ENCODE measurements around the gene GALNT10. TPM values are rescaled to one million over a fixed set of nuclear protein-coding genes. Genes with fewer than 3 reads are reported as not detected.

GALNT10 gene, protein sequence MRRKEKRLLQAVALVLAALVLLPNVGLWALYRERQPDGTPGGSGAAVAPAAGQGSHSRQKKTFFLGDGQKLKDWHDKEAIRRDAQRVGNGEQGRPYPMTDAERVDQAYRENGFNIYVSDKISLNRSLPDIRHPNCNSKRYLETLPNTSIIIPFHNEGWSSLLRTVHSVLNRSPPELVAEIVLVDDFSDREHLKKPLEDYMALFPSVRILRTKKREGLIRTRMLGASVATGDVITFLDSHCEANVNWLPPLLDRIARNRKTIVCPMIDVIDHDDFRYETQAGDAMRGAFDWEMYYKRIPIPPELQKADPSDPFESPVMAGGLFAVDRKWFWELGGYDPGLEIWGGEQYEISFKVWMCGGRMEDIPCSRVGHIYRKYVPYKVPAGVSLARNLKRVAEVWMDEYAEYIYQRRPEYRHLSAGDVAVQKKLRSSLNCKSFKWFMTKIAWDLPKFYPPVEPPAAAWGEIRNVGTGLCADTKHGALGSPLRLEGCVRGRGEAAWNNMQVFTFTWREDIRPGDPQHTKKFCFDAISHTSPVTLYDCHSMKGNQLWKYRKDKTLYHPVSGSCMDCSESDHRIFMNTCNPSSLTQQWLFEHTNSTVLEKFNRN
- 93.8 TPM for total RNA-seq
- long read RNA-seq, full-length matches to known transcripts = 18 of 65 reads
- long read RNA-seq, partial matches to known transcripts = 11 of 65 reads
- long read RNA-seq, other reads (novel, unspliced or antisense) = 36 of 65 reads

DNA sequence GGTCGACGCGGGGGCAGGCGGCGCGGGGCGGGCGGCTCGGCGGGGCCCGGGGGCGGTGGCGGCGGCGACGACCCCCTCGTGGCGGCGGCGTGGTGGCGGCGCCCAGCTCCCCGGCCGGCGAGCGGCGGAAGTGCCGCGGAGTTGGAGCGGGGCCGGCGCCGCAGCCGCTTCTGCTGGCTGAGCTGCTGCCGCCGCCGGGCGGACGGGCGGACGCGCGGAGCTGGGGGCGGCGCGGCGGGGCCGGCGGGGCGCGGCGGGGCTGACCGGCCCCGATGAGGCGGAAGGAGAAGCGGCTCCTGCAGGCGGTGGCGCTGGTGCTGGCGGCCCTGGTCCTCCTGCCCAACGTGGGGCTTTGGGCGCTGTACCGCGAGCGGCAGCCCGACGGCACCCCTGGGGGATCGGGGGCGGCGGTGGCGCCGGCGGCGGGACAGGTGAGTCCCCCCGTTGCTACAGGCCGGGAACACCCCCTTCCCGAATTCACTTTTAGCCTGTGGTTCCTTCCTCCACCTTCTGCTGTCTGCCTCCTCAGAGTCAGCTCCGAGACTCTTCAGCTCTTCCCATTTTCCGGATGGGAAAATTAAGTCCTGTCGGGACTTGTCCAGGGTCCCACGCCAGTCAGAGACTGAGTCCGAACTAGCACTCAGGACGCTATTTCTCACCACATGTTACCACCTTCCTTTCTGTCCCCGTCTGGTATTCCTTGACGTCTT lies at the start of gene GALNT10:
GALNT10 (plus strand) TSS at position 139 of the 710 bp plus-strand sequence; CDS start at position 273, 134 bp downstream.
- H3K9me3 ChIP-seq = no peaks in the 10 kb centered on the region
- DNase-seq (peak; percentile 89), ATAC-seq (peak; percentile 75)
- H3K27ac ChIP-seq = peak within 1 kb of the TSS; percentile 83
- peak within 1 kb of the TSS; percentile 90 for H3K4me3 ChIP-seq
- intact Hi-C loops (cut with DNase I) = no loop called here
- peaks cover 28% of the 10 kb centered on the region for H3K4me1 ChIP-seq
- TF ChIP-seq, protein P1, sequence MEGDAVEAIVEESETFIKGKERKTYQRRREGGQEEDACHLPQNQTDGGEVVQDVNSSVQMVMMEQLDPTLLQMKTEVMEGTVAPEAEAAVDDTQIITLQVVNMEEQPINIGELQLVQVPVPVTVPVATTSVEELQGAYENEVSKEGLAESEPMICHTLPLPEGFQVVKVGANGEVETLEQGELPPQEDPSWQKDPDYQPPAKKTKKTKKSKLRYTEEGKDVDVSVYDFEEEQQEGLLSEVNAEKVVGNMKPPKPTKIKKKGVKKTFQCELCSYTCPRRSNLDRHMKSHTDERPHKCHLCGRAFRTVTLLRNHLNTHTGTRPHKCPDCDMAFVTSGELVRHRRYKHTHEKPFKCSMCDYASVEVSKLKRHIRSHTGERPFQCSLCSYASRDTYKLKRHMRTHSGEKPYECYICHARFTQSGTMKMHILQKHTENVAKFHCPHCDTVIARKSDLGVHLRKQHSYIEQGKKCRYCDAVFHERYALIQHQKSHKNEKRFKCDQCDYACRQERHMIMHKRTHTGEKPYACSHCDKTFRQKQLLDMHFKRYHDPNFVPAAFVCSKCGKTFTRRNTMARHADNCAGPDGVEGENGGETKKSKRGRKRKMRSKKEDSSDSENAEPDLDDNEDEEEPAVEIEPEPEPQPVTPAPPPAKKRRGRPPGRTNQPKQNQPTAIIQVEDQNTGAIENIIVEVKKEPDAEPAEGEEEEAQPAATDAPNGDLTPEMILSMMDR (IDR thresholded peaks at IDR 0.05) = no peak
- no peaks in the 10 kb centered on the region for H3K27me3 ChIP-seq
- H3K36me3 ChIP-seq = no peaks in the 10 kb centered on the region

DNA sequence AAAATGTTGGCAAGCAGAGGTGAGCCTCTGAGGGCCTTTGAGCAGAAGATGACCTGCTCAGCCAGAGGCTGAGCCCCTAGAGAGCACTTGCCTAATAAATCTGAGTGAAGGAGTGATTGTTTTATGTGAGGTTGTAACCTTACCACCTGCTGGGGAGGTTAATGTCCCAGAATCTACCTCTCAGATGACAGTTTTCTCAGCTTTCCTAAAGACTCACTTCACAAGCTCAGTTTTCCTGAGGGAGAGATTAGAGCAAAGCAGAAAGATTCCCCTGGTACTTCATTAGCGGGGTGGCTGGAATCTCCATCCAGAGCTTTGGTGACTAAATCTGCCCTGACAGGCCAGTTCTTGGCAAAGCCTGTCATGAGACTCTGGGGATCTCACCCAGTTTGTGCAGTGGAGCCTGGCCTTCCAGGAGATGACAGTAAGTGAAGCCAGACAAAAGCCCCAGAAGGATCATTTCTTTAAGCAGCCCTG lies 48.8 kb upstream of the GALNT10 start:
- Histone ChIP-seq H3K4me1 (peaks cover 8% of the 10 kb centered on the region), H3K9me3 (no peaks in the 10 kb centered on the region), H3K27ac (no peak overlapping the region), H3K27me3 (no peaks in the 10 kb centered on the region), H3K4me3 (no peak overlapping the region), H3K36me3 (no peaks in the 10 kb centered on the region)
- DNase-seq (no peak), ATAC-seq (no peak)
- TF ChIP-seq, protein P1 (IDR thresholded peaks at IDR 0.05) = no peak
- intact Hi-C loops (cut with DNase I) = no loop called here

DNA sequence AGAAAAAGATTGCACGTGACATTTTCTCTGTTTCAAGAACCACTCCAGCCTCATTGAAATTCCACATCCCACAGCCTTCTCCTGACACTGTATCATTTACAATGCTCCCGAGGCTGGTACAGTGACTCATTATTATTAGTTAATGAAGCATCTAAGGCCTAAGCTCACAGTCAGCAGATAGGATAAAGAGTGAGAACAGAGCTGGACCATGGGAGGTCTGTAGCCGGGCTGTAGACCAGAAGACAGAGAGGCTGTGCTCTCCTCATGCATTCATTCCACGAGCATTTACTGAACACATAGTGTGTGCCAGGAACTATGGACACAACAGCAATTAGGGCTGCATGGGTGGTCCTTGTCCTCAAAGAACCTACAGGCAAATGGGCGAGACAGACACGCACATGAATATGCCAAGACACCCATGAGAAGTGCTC lies 47.3 kb upstream of the GALNT10 start:
- peaks cover 8% of the 10 kb centered on the region for H3K4me1 ChIP-seq
- no peaks in the 10 kb centered on the region for H3K27me3 ChIP-seq
- ATAC-seq (no peak), DNase-seq (no peak)
- H3K4me3 ChIP-seq = no peak overlapping the region
- no peak overlapping the region for H3K27ac ChIP-seq
- H3K9me3 ChIP-seq = no peaks in the 10 kb centered on the region
- no peaks in the 10 kb centered on the region for H3K36me3 ChIP-seq
- intact Hi-C loops (cut with DNase I) = no loop called here
- TF ChIP-seq, protein P1 (IDR thresholded peaks at IDR 0.05) = no peak

DNA sequence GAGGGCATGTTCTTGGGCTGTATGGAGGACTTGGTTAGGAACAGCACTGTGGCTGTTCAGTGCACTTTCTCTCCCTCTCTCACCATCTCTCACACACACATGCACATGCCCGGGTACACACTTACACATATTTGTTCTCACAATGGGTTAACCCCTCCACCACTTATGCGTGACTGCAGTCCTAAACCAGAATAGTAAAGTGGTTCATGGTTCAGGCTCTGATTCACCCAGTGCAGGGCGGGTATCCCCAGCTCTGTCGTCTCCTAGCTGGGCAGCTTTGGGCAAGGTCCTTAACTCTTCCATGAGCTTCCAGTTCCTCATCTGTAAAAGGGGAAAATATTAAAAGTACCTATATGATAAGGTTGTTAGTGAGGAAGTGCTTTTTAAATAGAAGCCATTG lies 45.3 kb upstream of the GALNT10 start:
- TF ChIP-seq, protein P1 (IDR thresholded peaks at IDR 0.05) = no peak
- intact Hi-C loops (cut with DNase I) = no loop called here
- Histone ChIP-seq H3K27ac (no peak overlapping the region), H3K4me1 (peaks cover 8% of the 10 kb centered on the region), H3K36me3 (no peaks in the 10 kb centered on the region), H3K4me3 (no peak overlapping the region), H3K27me3 (no peaks in the 10 kb centered on the region), H3K9me3 (no peaks in the 10 kb centered on the region)
- ATAC-seq = no peak
- DNase-seq = no peak

DNA sequence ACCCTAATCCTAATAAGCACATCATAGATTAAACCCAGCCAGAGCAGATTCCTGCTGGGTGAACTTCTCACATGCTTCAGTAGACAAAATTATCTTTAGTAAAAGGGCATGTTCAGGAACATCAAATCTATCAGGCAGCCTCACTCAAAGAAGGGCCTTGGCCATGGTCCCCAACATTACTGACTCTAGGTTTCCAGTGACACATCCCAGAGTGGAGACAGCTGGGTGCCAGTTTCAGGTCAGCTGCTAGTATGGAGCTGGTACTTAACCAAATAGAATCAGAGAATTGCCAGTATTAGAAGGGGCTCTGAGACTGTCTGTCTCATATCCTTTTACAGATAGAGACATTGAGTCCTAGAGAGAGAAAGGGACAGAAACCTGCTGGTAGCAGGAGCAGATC lies 44.1 kb upstream of the GALNT10 start:
- intact Hi-C loops (cut with DNase I) = no loop called here
- Histone ChIP-seq H3K36me3 (no peaks in the 10 kb centered on the region), H3K4me3 (no peak overlapping the region), H3K9me3 (no peaks in the 10 kb centered on the region), H3K4me1 (peaks cover 4% of the 10 kb centered on the region), H3K27me3 (no peaks in the 10 kb centered on the region), H3K27ac (no peak overlapping the region)
- ATAC-seq = no peak
- TF ChIP-seq, protein P1 (IDR thresholded peaks at IDR 0.05) = no peak
- no peak for DNase-seq

Measured in upper lobe of right lung (tissue), 1 donor.